Spleen (tissue), 11 donors: ENCODE results near the gene ECHDC3. TPM values are rescaled to one million over a fixed set of nuclear protein-coding genes. Genes with fewer than 3 reads are reported as not detected.

Experiments
- DNase-seq: peaks from one replicate; pipeline ENCODE4 v3.0.0-alpha.2; 2020
- H3K27ac ChIP-seq, 8 donors: fragments of 200-600 bp; sonication (generic) in 7 of 8; 1 replicate in 4 of 8; 2 replicates in 4 of 8; pipeline versions ENCODE4 v1.5.0 to v1.8.0; 2016 to 2021; ENCODE audit warnings: inconsistent platforms in 4 of 8, mild to moderate bottlenecking in 4 of 8, moderate library complexity in 1 of 8
- H3K27me3 ChIP-seq, 7 donors: fragments of 200-600 bp; sonication (generic) in 6 of 7; replicated peaks in 1 of 7; 1 replicate in 4 of 7; 2 replicates in 3 of 7; pipeline versions ENCODE4 v1.5.0 to v1.8.0; 2016 to 2021; ENCODE audit warnings: inconsistent platforms in 3 of 7, mild to moderate bottlenecking in 1 of 7
- H3K36me3 ChIP-seq, 6 donors: fragments of 200-600 bp; sonication (generic) in 5 of 6; 1 replicate in 4 of 6; 2 replicates in 2 of 6; pipeline versions ENCODE4 v1.5.0 to v1.8.0; 2016 to 2021; ENCODE audit warnings: inconsistent platforms in 2 of 6
- H3K4me1 ChIP-seq, 6 donors: fragments of 200-600 bp; sonication (generic) in 5 of 6; 1 replicate in 3 of 6; 2 replicates in 3 of 6; pipeline versions ENCODE4 v1.5.0 to v1.8.0; 2016 to 2021; ENCODE audit warnings: inconsistent platforms in 3 of 6
- H3K4me3 ChIP-seq, 8 donors: fragments of 200-600 bp; sonication (generic) in 7 of 8; 1 replicate in 4 of 8; 2 replicates in 4 of 8; pipeline versions ENCODE4 v1.5.0 to v1.8.0; 2016 to 2021; ENCODE audit warnings: inconsistent platforms in 4 of 8, mild to moderate bottlenecking in 4 of 8, moderate library complexity in 2 of 8
- H3K9me3 ChIP-seq, 8 donors: fragments of 200-600 bp; sonication (generic) in 7 of 8; 1 replicate in 4 of 8; 2 replicates in 4 of 8; pipeline versions ENCODE4 v1.5.0 to v1.8.0; 2016 to 2021; ENCODE audit warnings: inconsistent platforms in 4 of 8
- CTCF ChIP-seq, 11 experiments: fragments of 200-600 bp in 7 of 11; fragments of 450-650 bp in 4 of 11; sonication (generic) in 4 of 11; IDR thresholded peaks in 8 of 11; conservative IDR thresholded peaks in 3 of 11; 1 replicate in 7 of 11; 2 replicates in 4 of 11; pipeline versions ENCODE4 v1.4.0 to v1.8.0; 2016 to 2021; ENCODE audit warnings: antibody characterized with exemption in 11 of 11, inconsistent platforms in 4 of 11, mild to moderate bottlenecking in 1 of 11
- POLR2A ChIP-seq, 3 donors: fragments of 450-650 bp; IDR thresholded peaks; one replicate each; pipeline ENCODE4 v1.5.1; 2017; ENCODE audit warnings: antibody characterized with exemption in 3 of 3, mild to moderate bottlenecking in 1 of 3
- POLR2AphosphoS5 ChIP-seq, 3 donors: sonication (generic); formaldehyde crosslinking; IDR thresholded peaks; one replicate each; pipeline ENCODE4 v1.5.1; 2017; ENCODE audit warnings: antibody characterized with exemption in 3 of 3
- WGBS, 5 donors: extraction: QIAGEN DNeasy Blood & Tissue Kit in 3 of 5; methylation state at CpG; one replicate each; pipeline versions ENCODE4 v1.1.5 to v1.1.7; 2013 to 2018; 5-methylcytosine and 5-hydroxymethylcytosine counted together
- intact Hi-C: fragments of 100-400 bp; cut with DNase I; formaldehyde crosslinking; loops from one replicate; pipeline ENCODE4 v1.15.0; 2023; ENCODE audit warnings: low total_unique reads
- polyA plus RNA-seq, 3 donors: library from polyadenylated mRNA; stranded (reverse); fragments of 200-250 nt; gene quantifications; one replicate each; pipeline ENCODE4 v1.2.1, GENCODE V29; 2013
- total RNA-seq, 7 donors: library from RNA; depleted of rRNA in 3 of 7; stranded (reverse); fragments of >200 nt in 3 of 7; fragmentation: NEBNext Ultra II Directional in 4 of 7; extraction: Animal tissue kit (Norgen Biotek cat#: 25700) in 4 of 7; gene quantifications; one replicate each; pipeline versions ENCODE4 v1.1.0 to v1.2.1, GENCODE V29; 2016 to 2021
- donor health status: healthy with polysubstance abuse.
- donor health status: DM: no; HTN: no; CAD: no; lungs with moderate emphysema.
- donor health status: DM: no; HTN: no; CAD: no.
- donor health status: Bipolar disorder and iron deficiency.
- donor health status: healthy.
- donor health status: DM: no; HTN: no; CAD: no.
- donor health status: DM: yes; HTN: yes; CAD: no.

The ECHDC3 gene
- total and polyA plus RNA-seq, 10 donors, result 5.6 to 49.7 (median 16.7) TPM

- Histone ChIP-seq H3K4me3 (no peak overlapping the region), H3K36me3 (no peaks in the 10 kb centered on the region), H3K9me3 (no peaks in the 10 kb centered on the region), H3K4me1 (peaks cover 0 to 7% (median 0%) of the 10 kb centered on the region in 6 donors), H3K27me3 (no peaks in the 10 kb centered on the region), H3K27ac (no peak overlapping the region)
- WGBS, 5 donors, result 80 to 90% (median 84%) methylated on average over 7 of the region's 7 CpGs
- intact Hi-C loops, result loop anchor here (5.0 kb wide), 1 partner anchor 204 kb away; no protein-coding TSS in a partner anchor
- TF ChIP-seq POLR2AphosphoS5 (IDR thresholded peaks at IDR 0.05) (no peak), POLR2A (IDR thresholded peaks at IDR 0.05) (no peak), CTCF (IDR thresholded peaks at IDR 0.05 in 8 of 11, conservative IDR thresholded peaks at IDR 0.05 in 3 of 11) (no peak)
- no peak for DNase-seq
These were observed 41.3 kb downstream of the ECHDC3 start for GRCh38 chr10:11783558-11783865.

DNA sequence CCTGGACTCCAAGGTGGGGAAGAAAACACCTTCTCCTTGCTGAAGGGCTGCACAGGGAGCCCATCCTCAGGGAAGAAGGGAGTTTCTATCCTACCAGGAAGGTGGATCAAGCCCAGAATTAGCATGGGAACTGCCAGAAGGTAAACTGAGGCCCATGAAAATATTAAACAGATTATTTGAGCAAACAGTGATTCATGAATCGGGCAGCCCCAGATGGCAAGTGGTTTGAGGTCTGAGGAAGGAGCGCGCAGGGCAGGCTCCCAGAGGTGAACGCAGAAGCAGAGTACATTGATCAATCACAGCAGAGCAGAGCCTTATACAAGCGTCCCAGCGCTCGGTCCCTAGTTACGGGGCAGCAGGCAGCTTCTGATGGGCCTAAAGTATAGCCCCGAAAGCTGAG is 45.2 kb downstream of the ECHDC3 start:
- no peak overlapping the region for H3K4me3 ChIP-seq
- no peak overlapping the region for H3K27ac ChIP-seq
- intact Hi-C loops, result no loop called here
- H3K9me3 ChIP-seq, result no peaks in the 10 kb centered on the region
- DNase-seq, result peak; percentile 28
- peaks cover 0 to 7% (median 0%) of the 10 kb centered on the region in 6 donors for H3K4me1 ChIP-seq
- WGBS, 5 donors, result 89 to 97% (median 92%) methylated on average over 9 of the region's 9 CpGs
- H3K27me3 ChIP-seq, result no peaks in the 10 kb centered on the region
- TF ChIP-seq CTCF (IDR thresholded peaks at IDR 0.05 in 8 of 11, conservative IDR thresholded peaks at IDR 0.05 in 3 of 11) (no peak), POLR2AphosphoS5 (IDR thresholded peaks at IDR 0.05) (no peak), POLR2A (IDR thresholded peaks at IDR 0.05) (no peak)
- H3K36me3 ChIP-seq, result no peaks in the 10 kb centered on the region

GRCh38 chr10:11787846-11788245 is 45.7 kb downstream of the ECHDC3 start:
- peak; percentile 54 for DNase-seq
- H3K4me3 ChIP-seq, result no peak overlapping the region
- no peak for TF ChIP-seq POLR2A (IDR thresholded peaks at IDR 0.05)
- TF ChIP-seq POLR2AphosphoS5 (IDR thresholded peaks at IDR 0.05), result no peak
- no peak for TF ChIP-seq CTCF (IDR thresholded peaks at IDR 0.05 in 8 of 11, conservative IDR thresholded peaks at IDR 0.05 in 3 of 11)
- intact Hi-C loops, result no loop called here
- no peaks in the 10 kb centered on the region for H3K36me3 ChIP-seq
- H3K9me3 ChIP-seq, result no peaks in the 10 kb centered on the region
- H3K27ac ChIP-seq, result no peak overlapping the region
- peaks cover 0 to 4% (median 0%) of the 10 kb centered on the region in 6 donors for H3K4me1 ChIP-seq
- WGBS, 5 donors, result 82 to 93% (median 92%) methylated on average over 8 to 10 of the region's 10 CpGs
- no peaks in the 10 kb centered on the region for H3K27me3 ChIP-seq

- no peak for DNase-seq
- WGBS, 5 donors, result 82 to 93% (median 88%) methylated on average over 2 of the region's 2 CpGs
- Histone ChIP-seq H3K27ac (no peak overlapping the region), H3K9me3 (no peaks in the 10 kb centered on the region), H3K4me3 (no peak overlapping the region), H3K27me3 (no peaks in the 10 kb centered on the region), H3K36me3 (no peaks in the 10 kb centered on the region), H3K4me1 (no peaks in the 10 kb centered on the region)
- intact Hi-C loops, result no loop called here
- TF ChIP-seq CTCF (IDR thresholded peaks at IDR 0.05 in 8 of 11, conservative IDR thresholded peaks at IDR 0.05 in 3 of 11) (no peak), POLR2A (IDR thresholded peaks at IDR 0.05) (no peak), POLR2AphosphoS5 (IDR thresholded peaks at IDR 0.05) (no peak)
These were observed 47.1 kb downstream of the ECHDC3 start for GRCh38 chr10:11789306-11789705.
